IgD-negative memory B cell (primary cell): ENCODE measurements around the gene SLC38A8. TPM values are rescaled to one million over a fixed set of nuclear protein-coding genes. Genes with fewer than 3 reads are reported as not detected.

Experiments used
- H3K27ac Mint-ChIP-seq, 3 donors: one replicate each; pipeline ENCODE4 v1.8.0; 2020 to 2022; ENCODE audit warnings: mild to moderate bottlenecking in 3 of 3, mixed read lengths in 3 of 3, moderate library complexity in 1 of 3
- H3K27me3 Mint-ChIP-seq: one replicate; pipeline ENCODE4 v1.8.0; 2021; ENCODE audit warnings: mixed read lengths
- H3K36me3 Mint-ChIP-seq: one replicate; pipeline ENCODE4 v1.8.0; 2020; ENCODE audit warnings: mild to moderate bottlenecking, mixed read lengths
- H3K4me1 Mint-ChIP-seq, 3 donors: one replicate each; pipeline ENCODE4 v1.8.0; 2020 to 2022; ENCODE audit warnings: mixed read lengths in 3 of 3, mild to moderate bottlenecking in 1 of 3
- H3K4me3 Mint-ChIP-seq, 4 donors: one replicate each; pipeline ENCODE4 v1.8.0; 2020 to 2022; ENCODE audit warnings: mild to moderate bottlenecking in 4 of 4, mixed read lengths in 4 of 4, moderate library complexity in 3 of 4
- H3K9me3 Mint-ChIP-seq, 3 donors: one replicate each; pipeline ENCODE4 v1.8.0; 2020 to 2021; ENCODE audit warnings: mixed read lengths in 3 of 3, mild to moderate bottlenecking in 1 of 3
- polyA plus RNA-seq: library from polyadenylated mRNA; unstranded; fragments of 300-500 nt; fragmentation: Illumina TruSeq; gene quantifications from one replicate; pipeline ENCODE4 v1.2.3, GENCODE V29; 2021

The SLC38A8 gene
- polyA plus RNA-seq, 1 donor from 2014 or later: not detected

DNA sequence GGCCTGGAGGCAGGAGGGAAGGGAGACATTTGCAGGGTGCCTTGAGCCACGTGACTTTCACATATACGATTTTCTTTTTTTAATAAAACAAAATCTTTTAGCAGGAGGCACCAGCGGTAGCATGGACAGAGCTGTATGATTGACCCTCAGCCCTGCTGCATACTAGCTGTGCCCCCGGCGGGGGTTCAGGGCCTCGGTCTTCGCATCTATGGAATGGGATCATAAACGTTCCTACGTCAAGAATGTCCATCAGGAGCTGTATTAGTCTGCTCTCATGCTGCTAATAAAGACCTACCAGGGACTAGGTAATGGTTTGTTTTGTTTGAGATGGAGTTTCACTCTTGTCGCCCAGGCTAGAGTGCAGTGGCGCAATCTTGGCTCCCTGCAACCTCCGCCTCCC lies 27.2 kb downstream of the SLC38A8 start:
- peaks cover 4% of the 10 kb centered on the region for H3K27me3 Mint-ChIP-seq
- peaks cover 0 to 4% (median 1%) of the 10 kb centered on the region in 3 donors for H3K9me3 Mint-ChIP-seq
- H3K36me3 Mint-ChIP-seq: no peaks in the 10 kb centered on the region
- H3K4me3 Mint-ChIP-seq: no peak overlapping the region
- H3K27ac Mint-ChIP-seq: no peak overlapping the region
- peaks cover 0 to 3% (median 0%) of the 10 kb centered on the region in 3 donors for H3K4me1 Mint-ChIP-seq

- Mint-ChIP-seq H3K4me3 (peak overlapping the region in 1 of 4 donors; percentile 57), H3K4me1 (peaks cover 0 to 3% (median 0%) of the 10 kb centered on the region in 3 donors), H3K9me3 (peaks cover 0 to 4% (median 1%) of the 10 kb centered on the region in 3 donors), H3K36me3 (no peaks in the 10 kb centered on the region), H3K27me3 (peaks cover 4% of the 10 kb centered on the region), H3K27ac (no peak overlapping the region)
These were observed 27.8 kb downstream of the SLC38A8 start for GRCh38 chr16:84014570-84015327.

DNA sequence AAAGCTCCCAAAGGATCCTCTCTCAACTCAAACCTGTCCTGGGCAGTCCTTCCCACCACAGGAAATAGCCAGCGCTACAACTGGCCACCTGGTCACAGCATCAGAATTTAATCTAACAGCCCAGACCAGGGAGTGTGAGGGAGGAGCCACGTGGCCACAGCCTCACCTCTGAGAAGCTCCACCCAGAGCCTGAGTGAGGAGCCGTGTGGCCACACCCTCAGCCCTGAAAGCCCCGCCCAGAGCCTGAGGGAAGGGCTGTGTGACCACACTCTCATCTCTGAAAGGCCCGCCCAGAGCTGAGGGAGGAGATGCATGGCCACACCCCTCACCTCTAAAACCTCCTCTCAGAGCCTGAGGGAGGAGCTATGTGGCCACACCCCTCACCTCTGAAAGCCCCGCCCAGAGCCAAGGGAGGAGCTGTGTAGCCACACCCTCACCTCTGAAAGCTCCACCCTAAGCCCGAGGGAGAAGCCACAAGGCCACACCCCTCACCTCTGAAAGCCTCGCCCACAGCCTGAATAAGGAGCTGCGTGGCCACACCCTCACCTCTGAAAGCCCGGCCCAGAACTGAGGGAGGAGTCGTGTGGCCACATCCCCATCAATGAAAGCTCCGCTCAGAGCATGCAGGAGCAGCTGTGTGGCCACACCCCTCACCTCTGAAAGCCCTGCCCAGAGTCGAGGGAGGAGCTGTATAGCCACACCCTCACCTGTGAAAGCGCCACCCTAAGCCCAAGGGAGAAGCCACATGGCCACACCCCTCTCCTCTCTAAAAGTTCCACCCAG lies 28.6 kb downstream of the SLC38A8 start:
- Mint-ChIP-seq H3K27me3 (peaks cover 10% of the 10 kb centered on the region), H3K4me1 (peaks cover 0 to 3% (median 0%) of the 10 kb centered on the region in 3 donors), H3K36me3 (no peaks in the 10 kb centered on the region), H3K27ac (peak overlapping the region in 1 of 3 donors; percentile 86), H3K4me3 (peak overlapping the region in 2 of 4 donors; percentile 45 to 57), H3K9me3 (no peaks in the 10 kb centered on the region)

- Mint-ChIP-seq H3K36me3 (no peaks in the 10 kb centered on the region), H3K4me1 (peaks cover 0 to 2% (median 0%) of the 10 kb centered on the region in 3 donors), H3K9me3 (no peaks in the 10 kb centered on the region), H3K27ac (no peak overlapping the region), H3K27me3 (peaks cover 12% of the 10 kb centered on the region), H3K4me3 (no peak overlapping the region)
These were observed 33.3 kb downstream of the SLC38A8 start for GRCh38 chr16:84009282-84009681.

GRCh38 chr16:84007965-84008364 lies 34.6 kb downstream of the SLC38A8 start:
- Mint-ChIP-seq H3K4me1 (no peaks in the 10 kb centered on the region), H3K27ac (no peak overlapping the region), H3K27me3 (peaks cover 13% of the 10 kb centered on the region), H3K4me3 (peak overlapping the region in 1 of 4 donors; percentile 39), H3K9me3 (no peaks in the 10 kb centered on the region), H3K36me3 (no peaks in the 10 kb centered on the region)

DNA sequence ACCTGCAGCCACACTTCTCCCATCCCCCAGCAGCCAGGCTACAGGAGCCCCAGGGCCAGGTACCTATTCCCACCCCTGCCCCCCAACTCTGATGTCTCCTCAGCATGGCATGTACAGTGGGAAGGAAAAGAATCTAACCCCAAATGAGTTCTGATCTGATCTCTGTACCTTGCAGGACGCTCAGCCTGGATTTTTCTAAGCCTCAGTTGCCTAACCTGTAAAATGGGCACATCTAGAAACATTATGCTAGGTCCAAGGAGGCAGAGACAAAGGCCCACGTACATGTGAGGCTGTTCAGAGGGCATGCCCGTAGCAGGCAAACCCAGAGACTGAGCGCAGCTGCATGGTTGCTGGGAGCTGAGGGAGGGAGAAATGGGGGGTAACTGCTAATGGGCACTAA lies 35.1 kb downstream of the SLC38A8 start:
- Mint-ChIP-seq H3K36me3 (no peaks in the 10 kb centered on the region), H3K27ac (no peak overlapping the region), H3K4me3 (no peak overlapping the region), H3K27me3 (peaks cover 13% of the 10 kb centered on the region), H3K9me3 (no peaks in the 10 kb centered on the region), H3K4me1 (no peaks in the 10 kb centered on the region)

DNA sequence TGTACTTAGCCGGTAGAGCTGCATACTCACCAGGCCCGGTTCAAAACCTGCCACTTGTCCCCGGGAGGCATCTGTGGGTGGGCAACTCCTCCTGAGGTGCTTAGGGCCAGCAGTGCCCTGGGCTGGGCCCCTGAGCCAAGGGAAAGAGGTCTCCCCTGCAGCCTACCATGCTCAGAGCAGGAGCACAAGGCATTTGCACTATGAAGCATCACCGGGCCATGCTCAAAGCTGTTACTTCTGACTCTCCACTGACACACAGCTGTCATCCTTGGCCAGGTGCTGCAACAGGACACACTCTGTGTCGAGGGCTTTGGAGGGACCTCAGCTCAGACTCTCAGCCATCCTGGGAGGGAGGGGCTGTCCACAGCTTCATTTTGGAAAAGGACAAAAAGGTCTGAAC lies 37.2 kb downstream of the SLC38A8 start:
- Mint-ChIP-seq H3K4me3 (no peak overlapping the region), H3K27me3 (peaks cover 14% of the 10 kb centered on the region), H3K4me1 (no peaks in the 10 kb centered on the region), H3K9me3 (no peaks in the 10 kb centered on the region), H3K36me3 (no peaks in the 10 kb centered on the region), H3K27ac (no peak overlapping the region)

DNA sequence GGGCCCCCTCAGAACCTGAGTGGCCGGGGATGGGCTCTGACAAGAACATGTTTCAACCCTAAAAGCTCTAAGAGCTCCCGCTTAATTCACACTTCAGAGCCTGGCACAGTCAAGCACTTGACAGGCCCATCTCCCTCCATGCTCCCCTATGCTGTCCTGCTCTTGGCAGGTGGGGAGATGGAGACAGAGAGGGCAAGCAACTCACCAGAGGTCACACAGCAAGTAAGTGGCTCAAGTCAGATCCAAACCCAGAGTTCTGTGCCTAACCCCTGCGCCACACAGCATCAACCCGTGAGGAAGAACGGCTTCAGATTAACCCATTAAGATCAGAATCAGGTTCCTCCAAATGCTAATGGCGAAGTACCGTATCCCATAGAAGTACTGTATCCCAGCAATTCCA lies 38.2 kb downstream of the SLC38A8 start:
- no peak overlapping the region for H3K4me3 Mint-ChIP-seq
- H3K9me3 Mint-ChIP-seq: no peaks in the 10 kb centered on the region

GRCh38 chr16:84003038-84003437 lies 39.6 kb downstream of the SLC38A8 start:
- no peaks in the 10 kb centered on the region for H3K9me3 Mint-ChIP-seq
- H3K27me3 Mint-ChIP-seq: peaks cover 9% of the 10 kb centered on the region
- H3K4me3 Mint-ChIP-seq: no peak overlapping the region
- H3K4me1 Mint-ChIP-seq: no peaks in the 10 kb centered on the region
- H3K27ac Mint-ChIP-seq: no peak overlapping the region
- H3K36me3 Mint-ChIP-seq: no peaks in the 10 kb centered on the region

More for the DNA sequence above, 38.2 kb downstream of the SLC38A8 start:
- no peaks in the 10 kb centered on the region for H3K4me1 Mint-ChIP-seq
- H3K27ac Mint-ChIP-seq: no peak overlapping the region
- H3K27me3 Mint-ChIP-seq: peaks cover 11% of the 10 kb centered on the region
- no peaks in the 10 kb centered on the region for H3K36me3 Mint-ChIP-seq

GRCh38 chr16:84001726-84002125 lies 40.9 kb downstream of the SLC38A8 start:
- Mint-ChIP-seq H3K36me3 (no peaks in the 10 kb centered on the region), H3K4me1 (no peaks in the 10 kb centered on the region)

DNA sequence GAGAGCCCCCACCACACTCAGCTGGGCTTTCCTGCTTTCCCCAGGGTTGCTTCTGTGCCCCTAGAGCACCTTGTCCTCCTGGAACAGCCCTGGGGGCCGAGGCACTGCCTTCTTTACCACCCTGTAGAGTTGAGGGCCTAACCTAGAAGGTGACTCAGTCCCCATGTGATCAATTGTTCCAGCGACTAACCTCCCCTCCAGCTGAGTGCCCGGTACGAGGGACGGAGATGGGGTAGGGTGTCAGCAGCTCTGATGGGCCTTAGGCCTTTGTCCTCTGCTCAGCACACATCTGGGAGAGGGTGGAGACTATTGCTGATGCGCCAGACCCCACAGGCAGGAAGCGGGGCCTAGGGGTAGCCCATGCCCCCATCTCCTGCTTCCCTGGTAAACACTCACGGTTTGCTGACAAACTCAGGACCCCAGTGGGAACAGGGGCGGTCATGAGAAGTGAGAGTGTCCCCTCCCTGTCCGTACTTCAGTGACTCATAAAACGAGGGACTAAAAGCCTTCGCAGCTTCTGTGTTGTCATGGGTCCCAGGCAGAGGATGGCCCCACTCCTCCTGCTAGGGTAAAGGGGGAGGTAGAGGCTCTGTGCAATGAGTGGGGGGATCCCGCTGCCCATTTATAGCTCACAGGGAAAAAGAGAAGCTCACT lies 41.5 kb downstream of the SLC38A8 start:
- Mint-ChIP-seq H3K4me1 (no peaks in the 10 kb centered on the region), H3K36me3 (no peaks in the 10 kb centered on the region), H3K27ac (no peak overlapping the region)

More at GRCh38 chr16:84001726-84002125, 40.9 kb downstream of the SLC38A8 start:
- peaks cover 12% of the 10 kb centered on the region for H3K27me3 Mint-ChIP-seq
- H3K9me3 Mint-ChIP-seq: no peaks in the 10 kb centered on the region
- H3K27ac Mint-ChIP-seq: no peak overlapping the region
- H3K4me3 Mint-ChIP-seq: no peak overlapping the region

DNA sequence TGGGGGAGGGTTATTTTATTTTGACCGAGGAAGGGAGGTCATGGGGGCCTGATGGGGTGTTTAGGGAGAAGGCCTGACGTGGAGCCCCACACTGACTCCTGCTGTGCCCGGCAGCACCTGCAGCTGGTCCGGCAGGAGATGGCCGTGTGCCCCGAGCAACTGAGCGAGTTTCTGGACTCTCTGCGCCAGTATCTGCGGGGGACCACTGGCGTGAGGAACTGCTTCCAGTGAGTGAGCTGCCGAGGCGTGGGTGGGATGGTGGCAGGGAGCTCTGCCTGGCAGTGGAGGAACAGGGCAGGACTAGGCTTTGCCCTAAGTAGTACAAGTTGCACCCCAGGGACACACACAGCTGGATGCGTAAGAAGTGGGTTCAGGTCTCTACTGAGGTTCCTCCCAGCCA lies 44.5 kb downstream of the SLC38A8 start:
- Mint-ChIP-seq H3K27ac (no peak overlapping the region), H3K4me1 (peaks cover 0 to 2% (median 0%) of the 10 kb centered on the region in 3 donors), H3K36me3 (no peaks in the 10 kb centered on the region), H3K27me3 (peaks cover 29% of the 10 kb centered on the region), H3K9me3 (no peaks in the 10 kb centered on the region), H3K4me3 (no peak overlapping the region)

More for the DNA sequence above, 41.5 kb downstream of the SLC38A8 start:
- peaks cover 16% of the 10 kb centered on the region for H3K27me3 Mint-ChIP-seq
- H3K4me3 Mint-ChIP-seq: no peak overlapping the region
- no peaks in the 10 kb centered on the region for H3K9me3 Mint-ChIP-seq

DNA sequence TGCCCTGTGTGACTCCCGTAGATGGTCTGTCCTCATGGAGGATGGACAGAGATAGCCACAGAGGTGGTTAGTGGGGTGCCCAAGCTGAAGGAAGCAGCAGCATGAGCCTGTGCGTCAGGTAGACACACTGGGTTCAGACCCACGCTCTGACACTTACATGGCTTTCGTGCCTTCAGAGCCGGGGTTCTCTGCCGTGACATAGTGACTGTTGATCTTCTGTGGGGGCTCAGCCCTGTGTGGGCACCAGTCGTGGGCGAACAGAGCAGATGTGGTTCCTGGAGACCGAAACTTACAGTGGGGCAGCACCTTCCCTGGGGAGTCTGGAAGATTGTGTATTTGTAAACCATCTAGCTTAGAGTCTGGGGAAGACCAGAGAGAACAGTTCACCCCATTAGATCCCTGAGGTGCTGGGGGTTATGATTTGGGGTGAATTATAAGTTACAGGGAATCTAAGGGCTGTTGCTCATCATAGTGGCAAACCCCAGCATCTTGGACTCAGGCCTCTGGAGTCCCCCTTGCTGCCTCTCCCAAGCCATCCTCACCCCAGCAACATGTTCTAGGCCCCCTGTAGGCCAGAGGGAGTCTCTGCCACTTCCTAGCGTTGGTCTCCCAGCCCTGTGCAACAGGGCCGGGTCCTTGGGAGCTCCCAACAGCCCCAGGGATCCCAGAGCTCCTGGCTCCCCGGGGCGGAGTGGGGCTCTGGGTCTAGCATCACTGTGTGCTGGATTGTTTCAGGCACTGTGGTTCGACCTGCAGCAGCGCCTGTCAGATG lies 45.9 kb downstream of the SLC38A8 start:
- peaks cover 0 to 3% (median 0%) of the 10 kb centered on the region in 3 donors for H3K9me3 Mint-ChIP-seq
- no peaks in the 10 kb centered on the region for H3K36me3 Mint-ChIP-seq
- no peak overlapping the region for H3K4me3 Mint-ChIP-seq

GRCh38 chr16:83995754-83996153 lies 46.8 kb downstream of the SLC38A8 start:
- peaks cover 29% of the 10 kb centered on the region for H3K27me3 Mint-ChIP-seq
- H3K27ac Mint-ChIP-seq: no peak overlapping the region
- no peak overlapping the region for H3K4me3 Mint-ChIP-seq
- H3K4me1 Mint-ChIP-seq: peaks cover 0 to 2% (median 0%) of the 10 kb centered on the region in 3 donors
- no peaks in the 10 kb centered on the region for H3K36me3 Mint-ChIP-seq
- peaks cover 0 to 3% (median 0%) of the 10 kb centered on the region in 3 donors for H3K9me3 Mint-ChIP-seq

More for the DNA sequence above, 45.9 kb downstream of the SLC38A8 start:
- Mint-ChIP-seq H3K4me1 (peaks cover 0 to 2% (median 0%) of the 10 kb centered on the region in 3 donors), H3K27me3 (peaks cover 29% of the 10 kb centered on the region), H3K27ac (no peak overlapping the region)
